Panc1 (cell line): ENCODE measurements around the gene PTPRR. TPM values are rescaled to one million over a fixed set of nuclear protein-coding genes. Genes with fewer than 3 reads are reported as not detected.

Source experiments
- ATAC-seq: fragments of 200-7000 bp; cut with Tn5 transposase; 2 replicates; pipeline ENCODE4 v1.9.1; 2020; ENCODE audit warnings: mild to moderate bottlenecking, moderate library complexity
- BruUV-seq: library from RNA; stranded (reverse); fragments of 400-500 nt; replicated peaks from 2 replicates; lab custom pipeline; 2021; lab: Mats Ljungman, UMichigan
- CTCF ChIA-PET: fragments of 300-600 bp; sonication (Branson Sonifier 250); formaldehyde crosslinking; loops from one replicate; lab custom pipeline; 2022; ENCODE audit warnings: antibody characterized with exemption; lab: Charles Lee
- POLR2A ChIA-PET: fragments of 300-600 bp; sonication (Branson Sonifier 250); formaldehyde crosslinking; loops from one replicate; lab custom pipeline; 2022; ENCODE audit warnings: antibody characterized with exemption; lab: Charles Lee
- DNase-seq: peaks from one replicate; pipeline ENCODE4 v3.0.0-alpha.2; 2010; ENCODE audit warnings: low read depth, low spot score
- H3K27ac ChIP-seq: 2 replicates; pipeline ENCODE4 v1.5.1; 2011; ENCODE audit warnings: mild to moderate bottlenecking, low read length, inconsistent platforms
- H3K27me3 ChIP-seq: fragments of 200-500 bp; sonication (Bioruptor generic); 2 replicates; pipeline ENCODE4 v1.6.0; 2014; ENCODE audit warnings: low read length, inconsistent platforms; ENCODE audit not compliant: control insufficient read depth, insufficient read depth
- H3K36me3 ChIP-seq: fragments of 200-500 bp; sonication (Bioruptor generic); 2 replicates; pipeline ENCODE4 v1.5.1; 2014; ENCODE audit warnings: inconsistent platforms, mild to moderate bottlenecking, low read length, moderate library complexity; ENCODE audit not compliant: control insufficient read depth, insufficient read depth
- H3K4me1 ChIP-seq: 2 replicates; pipeline ENCODE4 v1.5.1; 2011; ENCODE audit warnings: inconsistent platforms, mild to moderate bottlenecking, low read length, moderate library complexity; ENCODE audit not compliant: control insufficient read depth, insufficient read depth
- H3K4me3 ChIP-seq, 2 experiments: 2 replicates each; pipeline ENCODE4 v1.5.1; 2011 to 2012; ENCODE audit warnings: low read depth in 2 of 2, low read length in 2 of 2, mild to moderate bottlenecking in 2 of 2, inconsistent platforms in 1 of 2, moderate library complexity in 1 of 2
- H3K9me3 ChIP-seq: fragments of 200-500 bp; sonication (Bioruptor generic); 2 replicates; pipeline ENCODE4 v1.5.1; 2014; ENCODE audit warnings: low read depth, mild to moderate bottlenecking, inconsistent platforms, low read length, moderate library complexity; ENCODE audit not compliant: control insufficient read depth, insufficient read depth
- CTCF ChIP-seq: fragments of 450-650 bp; IDR thresholded peaks from 2 replicates; pipeline ENCODE4 v1.5.1; 2017; ENCODE audit warnings: mild to moderate bottlenecking
- POLR2AphosphoS5 ChIP-seq: IDR thresholded peaks from 2 replicates; pipeline ENCODE4 v1.6.1; 2012; ENCODE audit warnings: mild to moderate bottlenecking, low read depth, low read length, moderate library complexity
- REST ChIP-seq, 2 experiments: IDR thresholded peaks; 2 replicates each; pipeline ENCODE4 v1.6.1; 2011 to 2012; ENCODE audit warnings: low read depth in 2 of 2, control low read depth in 1 of 2, low read length in 1 of 2, mild to moderate bottlenecking in 1 of 2, moderate library complexity in 1 of 2; ENCODE audit not compliant: insufficient read depth in 1 of 2
- SIN3A ChIP-seq: IDR thresholded peaks from 2 replicates; pipeline ENCODE4 v1.6.1; 2012; ENCODE audit warnings: low read depth, mild to moderate bottlenecking, low read length, moderate library complexity, borderline replicate concordance; ENCODE audit not compliant: insufficient read depth
- TCF7L2 ChIP-seq: IDR thresholded peaks from 2 replicates; pipeline ENCODE4 v1.6.1; 2011; ENCODE audit warnings: mild to moderate bottlenecking, low read depth, low read length, inconsistent platforms
- in situ Hi-C: cut with HindIII; loops from 2 replicates; pipeline ENCODE4 v1.10.0; 2016; ENCODE audit warnings: low sequenced_read_pairs, low pct_unique_long_range_greater_than_20kb
- intact Hi-C: fragments of 100-400 bp; cut with micrococcal nuclease; formaldehyde crosslinking; loops from one replicate; pipeline ENCODE4 v1.10.0; 2022; ENCODE audit not compliant: unreplicated experiment
- total RNA-seq: library from RNA; stranded (reverse); gene quantifications from one replicate; pipeline ENCODE4 v1.2.1, GENCODE V29; 2021; ENCODE audit not compliant: unreplicated experiment

The PTPRR gene
- total RNA-seq, 1 experiment from 2014 or later = not detected

GRCh38 chr12:70842942-70843341 lies 77.6 kb downstream of the PTPRR start:
- H3K4me1 ChIP-seq = no peaks in the 10 kb centered on the region
- no TSS peak for BruUV-seq
- H3K9me3 ChIP-seq = no peaks in the 10 kb centered on the region
- H3K27me3 ChIP-seq = no peaks in the 10 kb centered on the region
- ATAC-seq (no peak), DNase-seq (no peak)
- intact Hi-C loops (no loop called here), in situ Hi-C loops (no loop called here)
- H3K27ac ChIP-seq = no peak overlapping the region
- POLR2A ChIA-PET = no interaction called here
- TF ChIP-seq REST (IDR thresholded peaks at IDR 0.05; ENCODE audit: insufficient read depth in 1 of 2, low read depth in 2 of 2, low read length in 1 of 2) (no peak), SIN3A (no peak), CTCF (no peak), TCF7L2 (no peak), POLR2AphosphoS5 (no peak)
- H3K4me3 ChIP-seq = no peak overlapping the region
- H3K36me3 ChIP-seq = no peaks in the 10 kb centered on the region
- CTCF ChIA-PET = interaction anchor here (0.6 to 0.7 kb wide), 3 partner anchors 106 to 1941 kb away, joined by 3 to 8 read pairs (median 4); no protein-coding TSS in a partner anchor

- Histone ChIP-seq H3K4me3 (no peak overlapping the region), H3K27me3 (no peaks in the 10 kb centered on the region), H3K4me1 (no peaks in the 10 kb centered on the region), H3K27ac (no peak overlapping the region), H3K36me3 (no peaks in the 10 kb centered on the region), H3K9me3 (no peaks in the 10 kb centered on the region)
- CTCF ChIA-PET = no interaction called here
- no TSS peak for BruUV-seq
- no peak for ATAC-seq
- POLR2A ChIA-PET = no interaction called here
- no peak for DNase-seq
- intact Hi-C loops = no loop called here
- TF ChIP-seq CTCF = no peak
- no peak for TF ChIP-seq REST (IDR thresholded peaks at IDR 0.05; ENCODE audit: insufficient read depth in 1 of 2, low read depth in 2 of 2, low read length in 1 of 2)
- no peak for TF ChIP-seq SIN3A
- TF ChIP-seq POLR2AphosphoS5 = no peak
- TF ChIP-seq TCF7L2 = no peak
- in situ Hi-C loops = no loop called here
Observed at GRCh38 chr12:70842136-70842535, 78.4 kb downstream of the PTPRR start.
